ENCODE measurements around the gene SPNS3.

The SPNS3 gene

GRCh38 chr17:4512156-4513112 is 78.7 kb downstream of the SPNS3 start:
- DNase-seq: no peak

GRCh38 chr17:4513113-4514032 is 79.6 kb downstream of the SPNS3 start:
- DNase-seq: no peak

- DNase-seq: no peak
These were observed 80.5 kb downstream of the SPNS3 start for GRCh38 chr17:4514206-4514605.

- DNase-seq: no peak
These were observed 81.0 kb downstream of the SPNS3 start for GRCh38 chr17:4514779-4515178.

- no peak for DNase-seq
These were observed 81.8 kb downstream of the SPNS3 start for GRCh38 chr17:4515501-4515900.

GRCh38 chr17:4516735-4517134 is 83.0 kb downstream of the SPNS3 start:
- DNase-seq: no peak

GRCh38 chr17:4518901-4519300 is 85.2 kb downstream of the SPNS3 start:
- no peak for DNase-seq

GRCh38 chr17:4519361-4519788 is 85.6 kb downstream of the SPNS3 start:
- no peak for DNase-seq

- no peak for DNase-seq
These were observed 86.5 kb downstream of the SPNS3 start for GRCh38 chr17:4520060-4520893.

- no peak for DNase-seq
These were observed 87.3 kb downstream of the SPNS3 start for GRCh38 chr17:4520894-4521600.

GRCh38 chr17:4522661-4523060 is 88.9 kb downstream of the SPNS3 start:
- DNase-seq: no peak

GRCh38 chr17:4523946-4524345 is 90.2 kb downstream of the SPNS3 start:
- no peak for DNase-seq

- no peak for DNase-seq
These were observed 92.1 kb downstream of the SPNS3 start for GRCh38 chr17:4525691-4526397.

- no peak for DNase-seq
These were observed 93.4 kb downstream of the SPNS3 start for GRCh38 chr17:4527134-4527533.

GRCh38 chr17:4527566-4528125 is 93.9 kb downstream of the SPNS3 start:
- DNase-seq: no peak

- DNase-seq: no peak
These were observed 95.9 kb downstream of the SPNS3 start for GRCh38 chr17:4529533-4530152.

- no peak for DNase-seq
These were observed 97.3 kb downstream of the SPNS3 start for GRCh38 chr17:4530799-4531730.

- no peak for DNase-seq
These were observed 98.4 kb downstream of the SPNS3 start for GRCh38 chr17:4531988-4532736.
